HTR-8/SVneo (cell line): ENCODE results near the gene SURF1.
"Not testable (repeated sequence)": the region's sequence is repeated elsewhere in the genome, so short reads cannot be mapped to it uniquely, and the experiment has no call there.

Source experiments
- DNase-seq: peaks from one replicate; pipeline ENCODE4 v3.0.0; 2011; ENCODE audit warnings: low spot score, mixed read lengths; ENCODE audit not compliant: insufficient read length
- FAIRE-seq: peaks from 2 replicates; lab custom pipeline; 2011; peaks lifted over from hg19 to GRCh38; lab: Jason Lieb, UNC

Gene SURF1

DNA sequence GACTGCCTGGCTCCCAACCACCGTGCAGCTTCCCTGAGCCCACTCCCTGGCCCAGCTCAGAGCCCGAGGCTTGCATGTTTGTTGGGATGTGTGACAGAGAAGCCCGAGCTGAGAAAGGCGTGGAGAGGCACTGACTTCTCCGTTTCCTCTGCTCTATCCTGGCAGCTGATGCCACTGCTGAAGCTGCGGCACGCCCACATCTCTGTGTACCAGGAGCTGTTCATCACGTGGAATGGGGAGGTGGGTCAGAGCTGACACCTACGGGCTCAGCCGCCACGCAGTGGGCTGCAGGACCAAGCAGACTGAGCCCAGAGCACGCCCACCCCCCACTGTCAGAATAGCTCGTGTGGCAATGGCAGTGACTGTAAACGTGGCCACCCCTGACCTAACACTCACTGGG, 29.2 kb upstream of the SURF1 start:
- FAIRE-seq = no peak
- no peak for DNase-seq

DNA sequence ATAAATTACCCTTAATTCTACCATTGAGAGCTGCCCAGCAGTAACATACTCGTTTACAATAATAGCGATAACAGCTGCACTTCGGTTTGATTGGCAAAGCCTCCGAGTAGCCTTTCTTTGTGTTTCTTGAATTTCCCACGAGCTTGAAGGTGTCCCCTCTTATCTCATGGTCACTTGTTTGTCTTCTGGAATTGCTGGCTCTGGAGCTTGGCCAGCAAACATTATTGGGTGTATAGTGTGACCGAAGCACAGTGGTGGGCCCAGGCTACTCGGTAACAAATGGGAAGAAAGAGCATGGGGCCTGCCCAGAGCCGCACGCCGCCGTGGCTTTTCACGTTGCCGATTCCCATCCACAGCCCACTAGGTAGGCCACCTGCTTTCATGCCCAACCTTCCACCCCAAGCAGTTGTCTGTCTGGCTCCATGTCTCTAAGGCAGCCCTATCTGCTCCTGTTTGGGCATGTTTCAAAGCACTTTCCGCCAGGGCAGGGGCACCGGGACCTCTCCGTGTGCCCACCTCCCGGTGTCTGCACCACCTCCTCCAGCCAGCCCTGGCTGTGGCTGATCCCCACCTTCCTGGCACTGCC, 28.5 kb upstream of the SURF1 start:
- DNase-seq (no peak), FAIRE-seq (no peak)

GRCh38 chr9:133383438-133383837, 27.2 kb upstream of the SURF1 start:
- FAIRE-seq (no peak), DNase-seq (no peak)

- DNase-seq (no peak), FAIRE-seq (no peak)
Observed at GRCh38 chr9:133382507-133383141, 26.3 kb upstream of the SURF1 start.

DNA sequence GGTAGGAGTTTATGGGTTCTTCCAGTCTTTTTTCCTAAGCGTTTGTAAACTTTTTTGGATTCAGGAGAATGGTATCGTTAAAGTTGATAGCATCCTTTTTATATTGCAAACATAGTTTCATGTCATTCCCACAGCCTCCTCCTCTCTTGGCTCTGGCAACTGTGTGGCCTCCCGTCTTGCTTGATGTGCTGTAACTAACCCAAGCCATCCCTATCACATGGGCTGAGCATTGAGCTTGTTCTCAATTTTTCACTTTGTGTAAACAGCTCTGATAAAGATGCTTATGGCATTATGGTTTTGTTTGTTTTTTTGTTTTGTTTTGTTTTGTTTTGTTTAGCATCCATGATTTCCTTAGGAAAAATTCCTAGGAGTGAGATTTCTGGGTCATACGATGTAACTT, 24.4 kb upstream of the SURF1 start:
- DNase-seq (no peak), FAIRE-seq (no peak)

DNA sequence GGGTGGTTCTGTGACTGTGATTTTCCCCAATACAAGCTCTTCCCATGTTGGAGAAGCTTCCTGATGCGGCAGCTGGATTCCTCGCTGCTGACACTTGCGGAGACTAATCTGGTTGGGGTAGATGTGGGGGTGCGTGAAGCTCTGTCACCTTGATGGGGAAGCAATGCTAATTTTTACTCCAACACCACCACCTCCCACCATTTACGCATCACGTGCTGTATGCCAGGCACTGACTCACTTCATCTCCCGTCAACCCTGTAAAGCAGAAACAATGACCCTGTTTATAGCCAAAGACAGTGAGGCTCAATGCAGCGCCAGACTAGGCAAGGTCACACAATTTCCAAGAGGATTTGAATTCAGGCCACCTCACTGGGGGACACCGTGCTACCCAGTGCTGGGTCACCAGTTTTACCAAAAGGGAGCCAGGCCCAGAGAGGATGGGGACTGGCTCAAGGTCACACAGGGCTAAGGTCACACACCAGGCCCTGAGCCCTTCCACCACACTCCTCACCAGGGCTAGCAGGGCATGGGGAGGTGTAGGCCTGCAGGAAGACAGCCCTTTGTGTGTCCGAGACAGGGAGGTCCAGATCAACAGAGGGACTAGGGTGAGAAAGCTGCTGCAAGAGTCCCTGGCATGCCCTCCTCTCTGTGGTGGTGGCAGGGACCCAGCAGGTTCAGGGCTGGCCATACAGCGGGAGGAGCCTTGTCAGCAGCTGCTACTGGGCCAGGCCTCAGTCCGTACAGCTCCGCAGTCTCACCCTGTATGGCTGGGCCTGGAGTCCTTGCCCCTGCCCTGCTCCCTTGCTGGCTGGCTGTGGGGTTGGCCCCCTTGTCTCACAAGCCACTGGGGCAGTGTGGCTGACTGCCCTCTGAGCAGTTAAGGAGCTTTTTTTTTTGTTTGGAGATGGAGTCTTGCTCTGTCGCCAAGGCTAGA, 23.1 kb upstream of the SURF1 start:
- DNase-seq (no peak), FAIRE-seq (no peak)

- FAIRE-seq (no peak), DNase-seq (no peak)
Observed at GRCh38 chr9:133378408-133378962, 22.2 kb upstream of the SURF1 start.

- no peak for FAIRE-seq
- no peak for DNase-seq
Observed at GRCh38 chr9:133377721-133378216, 21.5 kb upstream of the SURF1 start.

DNA sequence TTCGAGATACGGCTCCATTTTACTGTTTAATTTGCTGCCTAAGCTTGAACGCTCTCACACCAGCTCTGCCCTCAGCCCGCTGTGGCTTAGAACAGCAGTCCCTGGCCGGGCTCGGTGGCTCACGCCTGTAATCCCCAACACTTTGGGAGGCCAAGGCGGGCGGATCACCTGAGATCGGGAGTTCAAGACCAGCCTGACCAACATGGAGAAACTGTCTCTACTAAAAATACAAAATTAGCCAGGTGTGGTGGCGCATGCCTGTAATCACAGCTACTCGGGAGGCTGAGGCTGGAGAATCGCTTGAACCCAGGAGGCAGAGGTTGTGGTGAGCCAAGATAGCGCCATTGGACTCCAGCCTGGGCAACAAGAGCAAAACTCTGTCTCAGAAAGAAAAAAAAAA, 21.0 kb upstream of the SURF1 start:
- not testable (repeated sequence) for DNase-seq, FAIRE-seq

GRCh38 chr9:133375724-133376654, 19.7 kb upstream of the SURF1 start, which contains the start of the genes STKLD1 and SURF4:
STKLD1 (plus strand) TSS chr9:133376366; CDS start chr9:133376474, 108 bp downstream.
SURF4 (minus strand) TSS chr9:133376060; CDS start chr9:133375969, 91 bp downstream.
- peak; percentile 91 for DNase-seq
- FAIRE-seq = peak; percentile 16

DNA sequence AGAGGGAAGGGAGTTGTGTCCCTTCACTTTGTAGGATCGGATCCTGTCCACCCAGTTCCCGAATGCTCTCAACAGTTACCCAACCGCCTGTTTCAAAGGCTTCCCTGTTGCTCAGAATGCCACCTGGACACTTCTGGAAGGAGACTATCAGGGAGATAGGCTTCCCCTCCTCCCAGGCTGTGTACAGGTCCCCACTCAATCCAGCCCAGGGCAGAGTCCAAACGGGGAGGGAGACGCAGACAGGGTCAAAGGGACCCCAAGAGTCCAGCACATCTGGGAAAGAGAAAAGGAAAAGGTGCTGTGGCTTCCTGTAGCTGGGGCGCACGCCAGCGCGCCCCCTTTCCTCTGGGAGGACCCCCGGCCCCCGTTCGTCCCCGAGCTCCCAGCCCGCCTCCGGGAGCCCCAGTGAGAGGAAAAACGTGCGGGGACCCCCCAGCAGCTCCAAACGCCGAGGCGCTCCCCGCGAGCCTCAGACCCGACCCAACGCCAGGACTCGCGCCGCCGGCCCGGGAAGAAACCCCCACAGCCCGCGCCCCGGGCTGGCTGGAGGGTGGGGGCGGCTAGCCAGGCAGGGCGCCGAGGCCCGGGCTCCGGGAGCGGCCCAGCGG, 18.9 kb upstream of the SURF1 start:
- no peak for FAIRE-seq
- DNase-seq = no peak

- DNase-seq (no peak), FAIRE-seq (no peak)
Observed at GRCh38 chr9:133374612-133375115, 18.4 kb upstream of the SURF1 start.

DNA sequence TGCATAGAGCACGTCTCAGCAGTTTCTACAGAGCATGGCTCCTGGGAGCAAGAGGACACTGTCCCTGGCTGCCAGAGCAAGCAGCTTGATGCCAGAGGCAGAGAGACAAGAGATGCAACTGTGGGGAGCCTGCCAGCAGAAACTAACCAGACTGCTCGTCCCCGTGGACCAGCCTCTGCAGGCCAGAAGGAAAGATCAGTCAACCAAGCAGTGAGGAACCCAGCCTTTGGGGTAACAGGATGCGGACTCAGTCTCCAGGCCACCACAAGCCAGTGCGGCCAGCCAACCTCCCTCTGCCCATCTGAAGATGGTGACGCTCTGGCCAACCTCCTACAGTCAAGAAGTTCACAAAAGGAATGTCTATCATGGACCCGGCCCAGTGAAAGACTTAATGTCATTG, 15.9 kb upstream of the SURF1 start:
- no peak for DNase-seq
- no peak for FAIRE-seq

GRCh38 chr9:133371261-133371711, 15.0 kb upstream of the SURF1 start:
- DNase-seq = no peak
- no peak for FAIRE-seq

DNA sequence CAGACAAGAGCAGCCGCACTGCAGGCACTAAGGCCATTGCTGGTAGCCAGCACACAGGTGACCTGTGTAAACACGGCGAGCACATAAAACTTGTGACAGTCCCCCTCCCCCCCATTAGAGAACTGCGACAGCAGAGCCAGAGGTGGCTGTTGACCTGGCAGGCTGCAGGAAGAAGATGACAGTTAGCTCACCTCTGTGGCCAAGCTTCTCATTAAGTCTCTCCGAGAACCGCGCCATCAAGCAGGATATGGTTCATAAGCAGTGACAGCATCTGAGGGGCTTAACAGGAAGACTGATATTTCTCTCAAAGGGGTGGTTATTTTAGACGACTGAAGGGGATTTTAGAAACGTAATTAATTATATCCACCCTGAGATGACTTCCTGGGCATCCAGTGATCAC, 14.4 kb upstream of the SURF1 start:
- FAIRE-seq (no peak), DNase-seq (no peak)

GRCh38 chr9:133369933-133370332, 13.6 kb upstream of the SURF1 start:
- FAIRE-seq (no peak), DNase-seq (no peak)

DNA sequence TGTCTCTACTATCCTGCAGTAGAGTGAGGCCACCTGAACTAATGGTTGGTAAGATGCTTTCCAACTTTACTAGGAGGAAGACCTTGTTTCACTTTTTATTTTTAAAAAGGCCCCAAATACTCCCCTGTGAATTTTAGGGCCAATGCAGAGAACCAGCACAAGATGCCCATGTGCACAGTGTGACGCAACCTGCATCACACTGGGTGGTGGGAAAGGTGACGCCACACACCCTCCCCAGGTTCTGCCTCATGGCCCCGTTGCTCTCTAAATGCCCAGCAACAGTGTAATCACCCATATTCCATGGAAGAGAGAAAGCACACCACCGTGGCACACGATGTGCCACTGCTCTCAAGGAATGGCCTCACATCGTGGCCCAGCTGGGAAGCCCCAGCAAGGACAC, 13.1 kb upstream of the SURF1 start:
- no peak for DNase-seq
- FAIRE-seq = no peak

DNA sequence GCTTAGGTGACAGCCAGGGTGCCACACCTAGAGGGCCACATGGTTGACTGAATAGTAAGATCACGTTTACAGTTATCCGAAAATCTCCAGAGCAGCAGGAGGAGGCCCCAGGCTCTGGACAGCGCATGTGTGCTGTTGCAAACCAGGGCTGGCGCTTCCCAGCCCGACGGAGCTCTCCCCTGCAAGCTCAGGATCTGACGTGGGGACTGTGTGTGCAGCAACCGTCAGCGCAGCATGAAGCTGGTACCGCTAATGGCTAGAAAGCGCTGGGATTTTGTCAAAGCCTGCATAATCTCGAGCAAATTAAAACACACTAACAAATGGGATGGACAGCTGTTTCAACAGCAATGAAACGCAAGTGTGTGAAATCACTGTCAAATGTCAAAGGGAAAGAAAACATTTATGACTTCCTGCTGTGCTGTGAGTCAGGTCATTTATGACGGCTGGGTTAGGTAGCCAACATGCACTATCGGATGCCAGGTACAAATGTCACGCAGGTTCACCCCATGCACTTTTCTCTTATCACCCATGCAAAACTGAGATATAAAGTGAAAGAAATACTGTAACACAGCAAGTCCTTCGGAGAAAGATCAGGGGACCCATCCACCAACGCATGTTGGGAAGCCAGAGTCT, 12.1 kb upstream of the SURF1 start:
- FAIRE-seq (no peak), DNase-seq (no peak)
